ENCODE results near the gene SAFB2. TPM values are rescaled to one million over a fixed set of nuclear protein-coding genes. Genes with fewer than 3 reads are reported as not detected.

SAFB2 gene
- total and polyA plus RNA-seq, 11 donors, result 14.2 to 56.7 (median 44.2) TPM

DNA sequence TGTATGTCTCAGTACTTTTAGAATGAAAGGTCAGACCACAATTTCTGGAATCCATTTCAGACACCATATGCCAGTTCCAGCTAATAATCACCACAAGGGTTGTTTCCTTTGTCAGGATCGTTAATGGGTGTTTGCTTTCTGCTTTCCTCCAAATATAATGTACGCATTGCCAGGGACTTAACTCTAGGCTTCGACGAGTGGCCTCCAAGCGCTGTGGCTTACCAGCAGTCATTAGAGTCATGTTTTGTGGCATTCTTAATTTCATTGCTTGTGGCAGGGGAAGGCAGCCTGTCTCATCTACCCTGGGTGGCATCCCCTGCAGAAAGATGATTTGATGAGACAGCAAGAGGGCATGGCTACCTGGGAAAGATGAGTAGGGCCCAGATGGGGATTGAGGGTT lies 22.8 kb upstream of the SAFB2 start:
- intact Hi-C loops (cut with DNase I), result no loop called here
- TF ChIP-seq CTCF (IDR thresholded peaks at IDR 0.05) (no peak), POLR2A (IDR thresholded peaks at IDR 0.05) (no peak)
- peaks cover 4 to 92% (median 84%) of the 10 kb centered on the region in 9 donors for H3K36me3 ChIP-seq
- no peak overlapping the region for H3K4me3 ChIP-seq
- H3K27ac ChIP-seq, result no peak overlapping the region
- no peaks in the 10 kb centered on the region for H3K4me1 ChIP-seq
- 84 to 92% (median 89%) methylated on average over 5 of the region's 5 CpGs for WGBS, 4 donors
- ATAC-seq, result no peak
- H3K9me3 ChIP-seq, result no peaks in the 10 kb centered on the region
- H3K27me3 ChIP-seq, result no peaks in the 10 kb centered on the region
- no peak for DNase-seq

- Histone ChIP-seq H3K27me3 (no peaks in the 10 kb centered on the region), H3K4me1 (no peaks in the 10 kb centered on the region), H3K27ac (no peak overlapping the region), H3K4me3 (no peak overlapping the region), H3K36me3 (peaks cover 0 to 96% (median 74%) of the 10 kb centered on the region in 9 donors), H3K9me3 (no peaks in the 10 kb centered on the region)
- no peak for TF ChIP-seq POLR2A (IDR thresholded peaks at IDR 0.05)
- TF ChIP-seq CTCF (IDR thresholded peaks at IDR 0.05), result no peak
- ATAC-seq, result no peak
- intact Hi-C loops (cut with DNase I), result no loop called here
- 87 to 93% (median 89%) methylated on average over 2 of the region's 2 CpGs for WGBS, 4 donors
- no peak for DNase-seq
Observed at GRCh38 chr19:5644037-5644436, 21.5 kb upstream of the SAFB2 start.

- H3K9me3 ChIP-seq, result no peaks in the 10 kb centered on the region
- peaks cover 0 to 92% (median 68%) of the 10 kb centered on the region in 9 donors for H3K36me3 ChIP-seq
- intact Hi-C loops (cut with DNase I), result no loop called here
- 81 to 89% (median 87%) methylated on average over 4 of the region's 4 CpGs for WGBS, 4 donors
- no peaks in the 10 kb centered on the region for H3K27me3 ChIP-seq
- peaks cover 0 to 3% (median 0%) of the 10 kb centered on the region in 12 donors for H3K4me1 ChIP-seq
- no peak overlapping the region for H3K4me3 ChIP-seq
- ATAC-seq (no peak), DNase-seq (no peak)
- TF ChIP-seq CTCF (IDR thresholded peaks at IDR 0.05) (no peak), POLR2A (IDR thresholded peaks at IDR 0.05) (no peak)
- H3K27ac ChIP-seq, result no peak overlapping the region
Observed at GRCh38 chr19:5643060-5643459, 20.5 kb upstream of the SAFB2 start.

DNA sequence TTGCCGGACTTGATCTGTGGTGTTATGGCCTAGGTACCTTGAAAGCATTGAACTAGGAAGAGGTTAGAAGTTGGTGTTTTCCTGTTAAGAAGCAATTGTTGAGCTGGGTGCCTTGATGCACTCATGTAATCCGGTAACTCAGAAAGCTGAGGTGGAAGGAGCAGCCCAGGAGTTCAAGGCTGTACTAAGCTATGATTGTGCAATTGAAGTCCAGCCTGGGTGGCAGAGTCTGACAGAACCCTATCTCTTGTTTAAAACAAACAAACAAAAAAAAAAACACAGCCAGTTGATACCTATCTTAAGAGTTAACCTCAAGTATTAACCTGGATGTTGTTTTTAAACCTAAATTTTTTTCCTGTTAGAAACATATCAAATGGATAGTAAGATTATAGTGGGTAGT lies 19.6 kb upstream of the SAFB2 start:
- intact Hi-C loops (cut with DNase I), result no loop called here
- H3K4me3 ChIP-seq, result no peak overlapping the region
- H3K4me1 ChIP-seq, result peaks cover 0 to 9% (median 3%) of the 10 kb centered on the region in 12 donors
- TF ChIP-seq POLR2A (IDR thresholded peaks at IDR 0.05) (no peak), CTCF (IDR thresholded peaks at IDR 0.05) (no peak)
- no peak overlapping the region for H3K27ac ChIP-seq
- no peaks in the 10 kb centered on the region for H3K9me3 ChIP-seq
- H3K27me3 ChIP-seq, result no peaks in the 10 kb centered on the region
- no peak for DNase-seq
- ATAC-seq, result no peak
- peaks cover 0 to 88% (median 59%) of the 10 kb centered on the region in 9 donors for H3K36me3 ChIP-seq
- WGBS, 4 donors, result 92 to 100% (median 94%) methylated on average over 2 of the region's 2 CpGs
